HG02588 (cell line): ENCODE results near the gene GCNT2.
"Not testable (repeated sequence)": the region's sequence is repeated elsewhere in the genome, so short reads cannot be mapped to it uniquely, and the experiment has no call there.

Experiments used
- ATAC-seq: cut with Tn5 transposase; IDR thresholded peaks from one replicate; pipeline ENCODE4 v1.9.1; 2021; ENCODE audit warnings: mild to moderate bottlenecking, moderate library complexity; ENCODE audit not compliant: unreplicated experiment

The GCNT2 gene

DNA sequence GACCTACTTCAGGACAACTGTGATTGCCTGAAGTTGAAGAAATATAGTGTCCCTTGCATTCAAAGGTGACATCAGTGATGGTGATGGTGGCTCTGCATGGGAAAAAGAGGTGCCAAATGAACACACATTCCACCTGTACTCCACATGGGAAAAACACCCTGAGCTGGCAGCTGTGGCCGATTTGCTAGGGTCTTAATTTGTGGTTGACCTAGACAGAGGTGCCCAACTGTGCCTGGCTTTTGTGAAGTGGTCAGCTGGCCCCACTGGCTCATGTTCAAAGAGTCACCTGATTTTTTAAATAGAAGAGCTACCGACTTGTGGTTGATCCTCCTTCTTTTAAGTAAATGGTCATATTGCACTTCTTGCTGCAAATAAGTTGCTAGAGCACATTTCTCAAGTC is 7.6 kb upstream of the GCNT2 start:
- ATAC-seq = no peak

DNA sequence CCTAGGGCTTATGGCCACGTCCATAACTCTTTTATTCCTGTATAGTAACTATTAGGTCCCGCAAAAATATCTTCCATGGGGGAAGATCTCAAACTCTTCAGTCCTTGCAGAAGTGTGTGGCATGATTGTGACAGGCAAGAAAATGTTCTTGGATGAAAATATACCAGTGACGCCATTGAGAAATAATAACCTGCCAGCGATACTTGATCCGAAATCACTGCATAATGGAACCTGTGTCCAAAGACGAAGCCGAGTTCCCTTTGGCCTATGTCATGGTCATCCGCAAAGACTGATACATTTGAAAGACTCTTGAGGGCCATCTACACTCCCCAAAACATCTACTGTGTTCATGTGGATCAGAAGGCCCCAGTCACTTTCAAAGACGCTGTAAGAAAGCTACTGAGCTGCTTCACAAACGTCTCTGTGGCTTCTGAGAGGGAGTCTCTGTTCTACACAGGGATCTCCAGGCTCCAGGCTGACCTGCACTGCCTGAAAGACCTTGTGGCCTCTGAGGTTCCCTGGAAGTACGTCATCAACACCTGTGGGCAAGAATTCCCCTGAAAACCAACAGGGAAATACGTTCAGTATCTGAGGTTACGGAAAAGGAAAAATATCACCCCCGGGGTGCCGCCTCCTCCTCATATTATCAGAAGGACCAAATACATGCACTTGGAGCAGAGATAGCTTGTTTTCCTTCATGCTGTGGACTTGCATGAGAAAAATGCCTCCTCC is 6.9 kb upstream of the GCNT2 start:
- ATAC-seq = no peak

DNA sequence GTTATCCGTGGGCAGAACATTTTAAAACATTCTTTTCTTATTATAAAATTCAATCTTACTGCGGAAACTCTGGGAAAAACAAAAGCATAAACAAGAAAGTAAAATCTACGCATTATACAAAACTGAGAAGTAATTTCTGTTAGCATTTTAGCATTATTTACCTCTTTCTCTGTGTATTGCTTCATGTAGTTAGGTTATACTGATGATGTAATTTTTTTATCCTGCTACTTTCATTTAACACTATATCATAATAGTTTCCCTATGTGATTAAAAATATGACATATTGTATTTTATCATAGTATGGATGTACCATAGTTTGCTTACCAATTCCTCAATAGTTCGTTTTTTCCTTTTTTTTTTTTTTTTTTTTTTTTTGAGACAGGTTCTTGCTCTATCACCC is 4.2 kb upstream of the GCNT2 start:
- ATAC-seq = no peak

DNA sequence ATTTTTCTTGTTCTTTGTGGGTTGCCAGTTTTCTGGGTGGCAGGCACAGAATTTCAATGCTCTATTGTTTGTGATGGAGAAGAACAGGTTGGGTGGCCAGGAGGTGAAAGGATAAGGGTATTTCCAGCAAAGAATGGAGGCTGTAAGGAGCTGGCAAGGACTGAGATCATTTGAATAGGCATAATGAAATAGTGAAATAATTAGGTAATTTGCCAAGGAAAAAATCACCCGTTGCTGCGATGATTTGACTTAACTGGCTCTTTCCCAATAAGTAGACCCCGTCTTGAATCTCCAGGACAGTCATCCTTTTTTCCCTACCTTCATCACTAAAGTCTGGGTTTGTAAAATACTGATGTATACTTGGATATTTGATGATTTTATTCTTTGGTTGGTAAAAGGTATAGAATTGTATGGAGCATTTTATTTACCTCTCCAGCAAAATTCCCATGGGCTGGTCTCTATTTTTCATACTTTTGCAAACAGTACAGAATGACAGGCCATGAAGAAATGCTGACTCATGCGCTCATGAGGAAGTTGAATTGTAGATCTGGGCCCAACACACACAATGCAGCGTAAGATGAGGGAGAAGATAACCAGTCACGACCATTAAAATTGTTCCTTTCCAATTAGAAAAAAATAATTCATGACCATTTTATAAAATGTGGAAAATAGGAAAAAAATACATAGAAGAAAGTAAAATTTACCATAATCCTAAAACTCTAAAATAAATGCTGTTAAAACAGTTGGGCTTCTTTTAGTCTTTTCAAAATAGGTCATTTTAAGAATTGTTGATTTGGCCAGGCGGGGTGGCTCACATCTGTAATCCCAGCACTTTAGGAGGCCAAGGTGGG is 2.4 kb upstream of the GCNT2 start:
- ATAC-seq = no peak

DNA sequence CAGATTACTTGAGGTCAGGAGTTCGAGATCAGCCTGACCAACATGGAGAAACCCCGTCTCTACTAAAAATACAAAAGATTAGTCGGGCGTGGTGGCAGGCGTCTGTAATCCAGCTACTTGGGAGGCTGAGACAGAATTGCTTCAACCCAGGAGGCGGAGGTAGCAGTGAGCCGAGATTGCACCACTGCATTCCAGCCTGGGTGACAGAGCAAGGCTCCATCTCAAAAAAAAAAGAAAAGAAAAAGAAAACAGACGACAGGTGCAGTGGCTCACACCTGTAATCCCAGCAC is 1.8 kb upstream of the GCNT2 start:
- ATAC-seq = not testable (repeated sequence)

DNA sequence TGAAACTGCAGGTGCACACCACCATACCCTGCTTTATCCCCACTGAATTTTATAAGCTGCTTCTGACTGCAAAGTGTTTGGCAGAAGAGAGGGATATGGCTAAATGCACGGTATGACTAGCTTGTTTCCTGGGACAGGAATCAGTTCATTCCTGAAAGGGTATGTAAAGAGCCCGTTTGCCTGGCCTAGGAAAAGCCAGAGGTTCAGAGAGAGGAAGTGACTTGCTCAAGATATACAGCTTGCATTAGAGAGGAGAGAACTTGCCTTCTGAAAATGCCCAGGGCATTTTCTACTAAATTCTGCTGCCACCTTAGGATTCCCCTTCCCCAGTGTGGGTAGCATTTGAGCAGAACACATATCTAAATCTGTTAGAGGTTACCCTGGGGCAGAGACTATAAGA is 683 bp upstream of the GCNT2 start:
- ATAC-seq = no peak

DNA sequence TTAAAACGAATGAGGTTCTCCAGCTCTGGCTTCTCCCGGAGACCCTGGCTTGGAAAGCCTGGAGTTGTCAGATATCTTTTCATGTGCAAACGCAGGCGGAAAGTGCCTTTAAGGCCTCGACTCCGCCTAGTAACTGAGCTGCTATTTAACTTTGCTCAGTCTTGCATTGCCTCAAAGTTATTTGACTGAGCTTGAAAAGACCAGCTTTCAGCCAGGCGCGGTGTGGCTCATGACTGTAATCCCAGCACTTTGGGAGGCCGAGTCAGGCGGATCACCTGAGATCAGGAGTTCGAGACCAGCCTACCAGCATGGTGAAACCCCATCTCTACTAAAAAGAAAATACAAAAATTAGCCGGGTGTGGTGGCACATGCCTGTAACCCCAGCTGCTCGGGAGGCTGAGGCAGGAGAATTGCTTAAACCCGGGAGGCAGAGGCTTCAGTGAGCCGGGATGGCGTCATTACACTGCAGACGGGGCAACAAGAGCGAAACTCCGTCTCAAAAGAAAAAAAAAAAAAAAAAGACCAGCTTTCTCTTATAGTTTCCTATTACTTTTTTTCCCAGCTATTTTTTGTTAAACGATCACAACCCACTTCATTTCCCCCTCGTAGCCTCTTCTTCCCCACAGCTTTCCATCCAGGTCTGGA is 1.9 kb downstream of the GCNT2 start:
- ATAC-seq = no peak

DNA sequence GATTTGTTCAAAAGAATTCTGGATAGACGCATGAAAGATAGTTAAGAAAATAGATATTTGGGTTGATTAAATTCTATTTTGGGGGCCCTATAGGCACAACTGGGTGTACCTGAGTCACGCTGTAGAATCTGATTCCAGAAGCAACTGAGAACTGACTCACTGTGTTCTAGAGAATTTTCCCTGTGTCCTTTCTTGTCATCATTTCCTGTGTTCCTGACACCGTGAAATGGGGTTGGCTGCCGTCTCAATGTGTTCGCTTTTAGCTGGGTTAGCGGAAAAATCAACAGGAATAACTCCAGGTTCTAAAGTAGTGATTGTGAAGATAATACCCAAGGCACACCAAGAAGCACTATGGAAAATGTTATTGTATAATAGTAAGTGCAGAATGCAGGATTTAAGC is 5.0 kb downstream of the GCNT2 start:
- no peak for ATAC-seq

DNA sequence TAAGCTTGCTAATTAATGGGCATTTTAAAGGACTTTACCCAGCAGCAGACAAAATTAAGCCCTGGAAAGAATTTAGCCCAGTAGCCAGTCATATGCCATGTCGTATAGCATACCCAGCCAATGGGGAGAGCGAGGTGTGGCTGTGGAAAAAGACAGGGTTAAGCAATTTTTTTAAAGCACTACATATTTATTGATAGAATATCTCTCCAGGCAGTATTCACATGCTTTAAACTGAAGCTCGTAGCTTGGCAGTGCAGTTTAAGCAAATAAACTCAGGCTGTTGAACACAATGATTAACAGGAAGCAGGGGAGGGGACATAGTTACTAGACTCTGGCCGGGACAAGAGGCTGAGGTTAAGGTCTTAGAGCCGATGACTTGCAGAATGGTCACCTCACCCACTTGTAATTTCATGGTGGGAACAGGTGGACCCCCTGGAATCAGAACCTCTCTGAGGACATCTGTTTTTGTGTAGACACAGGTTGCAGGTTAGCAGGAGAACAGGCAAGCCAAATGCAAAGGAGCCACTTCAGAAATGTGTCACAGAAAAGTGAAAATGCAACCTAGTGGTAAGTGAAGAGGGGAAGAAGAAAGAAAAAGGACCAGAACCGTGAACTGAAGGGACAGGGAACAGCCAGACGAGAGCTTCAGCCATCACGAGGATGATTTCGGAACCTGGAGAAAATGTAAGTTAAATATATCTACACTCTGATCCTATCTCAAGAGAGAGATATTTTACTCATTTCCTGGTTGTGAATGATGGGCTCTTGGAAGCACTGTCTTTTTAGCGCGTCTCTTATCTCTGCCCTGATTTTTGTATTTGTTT is 7.2 kb downstream of the GCNT2 start:
- peak; percentile 56 for ATAC-seq

DNA sequence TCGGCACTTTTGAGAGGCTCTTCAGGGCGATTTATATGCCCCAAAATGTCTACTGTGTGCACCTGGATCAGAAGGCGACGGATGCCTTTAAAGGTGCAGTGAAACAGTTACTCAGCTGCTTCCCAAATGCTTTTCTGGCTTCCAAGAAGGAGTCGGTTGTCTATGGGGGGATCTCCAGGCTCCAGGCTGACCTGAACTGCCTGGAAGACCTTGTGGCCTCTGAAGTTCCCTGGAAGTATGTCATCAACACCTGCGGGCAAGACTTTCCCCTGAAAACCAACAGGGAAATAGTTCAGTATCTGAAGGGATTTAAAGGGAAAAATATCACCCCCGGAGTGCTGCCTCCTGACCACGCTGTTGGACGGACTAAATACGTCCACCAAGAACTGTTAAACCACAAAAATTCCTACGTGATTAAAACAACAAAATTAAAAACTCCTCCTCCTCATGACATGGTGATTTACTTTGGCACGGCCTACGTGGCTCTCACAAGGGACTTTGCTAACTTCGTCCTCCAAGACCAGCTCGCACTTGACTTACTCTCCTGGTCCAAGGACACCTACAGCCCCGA is 8.2 kb downstream of the GCNT2 start:
- ATAC-seq = no peak

DNA sequence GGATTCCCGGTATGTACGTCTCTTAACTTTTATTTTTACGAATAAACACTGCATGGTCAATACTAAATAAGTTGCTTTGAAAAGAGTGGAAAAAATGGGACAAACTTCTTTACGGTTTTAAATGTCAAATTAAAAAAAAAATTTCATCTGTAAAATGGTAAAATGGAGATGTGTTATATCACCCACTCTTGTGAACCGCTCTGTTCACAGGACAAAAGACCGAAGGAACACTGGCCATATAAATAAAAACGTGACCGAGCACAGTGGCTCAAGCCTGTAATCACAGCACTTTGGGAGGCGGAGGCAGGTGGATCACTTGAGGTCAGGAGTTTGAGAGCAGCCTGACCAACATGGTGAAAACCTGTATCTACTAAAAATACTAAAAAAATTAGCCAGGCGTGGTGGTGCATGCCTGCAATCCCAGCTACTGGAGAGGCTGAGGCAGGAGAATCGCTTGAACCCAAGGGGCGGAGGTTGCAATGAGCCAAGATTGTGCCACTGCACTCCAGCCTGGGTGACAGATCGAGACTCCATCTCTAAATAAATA is 8.8 kb downstream of the GCNT2 start:
- not testable (repeated sequence) for ATAC-seq

DNA sequence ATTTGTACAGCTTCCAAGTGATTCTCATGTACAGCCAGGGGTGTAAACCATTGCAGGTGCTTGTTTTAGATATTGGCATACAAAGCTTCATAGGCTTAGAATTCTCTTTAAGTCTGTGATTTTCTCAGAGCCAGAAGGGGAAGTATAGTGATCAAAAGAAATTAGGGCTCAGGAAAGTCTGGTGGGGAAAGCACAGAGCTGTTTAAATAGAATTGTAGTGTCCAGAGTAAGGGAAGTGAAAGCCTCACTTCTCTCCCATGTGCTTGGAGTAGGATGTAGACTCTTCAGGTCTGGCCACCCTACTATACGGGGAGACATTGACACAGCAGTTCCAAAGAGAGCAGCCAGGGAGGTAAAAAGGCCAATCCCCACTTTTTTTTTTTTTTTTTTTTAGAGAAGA is 10.4 kb downstream of the GCNT2 start:
- peak; percentile 20 for ATAC-seq

DNA sequence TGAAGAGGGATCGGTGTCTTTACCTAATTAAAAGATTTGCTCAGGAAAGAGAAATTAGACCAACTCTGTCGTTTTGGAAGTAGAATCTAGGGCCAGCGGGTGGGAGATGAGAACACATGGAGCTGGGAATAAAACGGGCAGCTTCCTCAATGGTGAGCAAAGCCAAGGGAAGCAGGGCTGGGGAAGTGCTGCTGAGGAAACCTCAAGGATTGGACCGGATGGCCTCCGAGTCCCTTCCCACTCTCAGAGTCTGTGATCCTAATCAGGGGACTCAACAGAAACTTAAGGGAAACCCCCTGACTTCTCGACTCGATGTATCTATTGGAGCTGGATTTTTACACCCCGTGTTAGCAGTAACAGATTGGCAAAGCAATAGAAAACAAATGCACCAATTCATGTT is 10.8 kb downstream of the GCNT2 start:
- no peak for ATAC-seq

DNA sequence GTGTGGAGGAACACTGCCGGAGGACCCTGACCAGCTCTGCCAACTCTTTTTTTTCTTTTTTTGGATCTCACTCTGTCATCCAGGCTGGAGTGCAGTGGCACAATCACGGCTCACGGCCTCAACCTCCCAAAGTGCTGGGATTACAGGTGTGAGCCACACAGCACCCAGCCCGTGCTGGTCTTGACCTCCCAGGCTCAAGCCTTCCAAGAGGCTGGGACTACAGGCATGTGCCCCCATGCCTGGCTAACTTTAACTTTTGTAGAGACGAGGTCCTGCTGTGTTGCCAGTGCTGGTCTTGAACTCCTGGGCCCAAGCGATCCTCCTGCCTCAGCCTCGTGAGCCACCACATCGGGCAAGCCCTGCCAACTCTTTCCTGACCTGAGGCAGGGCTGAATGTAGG is 11.2 kb downstream of the GCNT2 start:
- no peak for ATAC-seq

DNA sequence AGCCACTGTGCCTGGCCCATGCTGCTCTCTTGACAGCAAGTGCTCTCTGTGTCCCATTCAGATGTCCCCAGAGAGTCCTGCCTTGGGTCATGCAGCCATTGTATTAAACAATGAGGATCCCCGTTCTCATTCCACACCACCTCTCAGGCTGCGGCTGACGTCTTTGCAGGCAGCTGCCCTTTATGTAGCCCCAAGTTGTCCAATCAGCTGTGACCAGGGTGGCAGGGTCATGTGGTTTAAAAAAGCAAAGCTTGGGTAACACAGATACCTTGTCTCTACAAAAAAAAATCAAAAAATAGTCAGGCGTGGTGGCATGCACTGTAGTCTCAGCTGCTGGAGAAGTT is 13.2 kb downstream of the GCNT2 start:
- peak; percentile 25 for ATAC-seq

DNA sequence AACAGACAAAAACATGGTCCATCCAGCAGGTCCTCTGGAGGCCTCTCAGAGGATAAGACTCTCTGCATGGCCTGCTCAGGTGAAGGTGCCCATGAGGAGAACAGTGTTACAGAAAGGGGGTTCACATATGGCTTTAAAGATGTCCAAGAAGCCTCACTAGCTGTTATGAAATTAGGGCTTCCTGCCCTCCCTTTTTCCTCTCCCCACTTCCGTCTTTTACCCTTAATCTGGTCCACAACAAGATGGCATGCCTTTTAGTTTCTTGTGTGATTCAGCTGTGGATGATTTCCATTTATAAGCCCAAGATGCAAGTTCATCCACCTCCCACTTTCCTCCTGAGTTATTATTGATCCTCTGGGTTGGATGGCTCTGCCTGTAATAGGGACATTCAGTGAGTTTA is 14.0 kb downstream of the GCNT2 start:
- ATAC-seq = no peak

DNA sequence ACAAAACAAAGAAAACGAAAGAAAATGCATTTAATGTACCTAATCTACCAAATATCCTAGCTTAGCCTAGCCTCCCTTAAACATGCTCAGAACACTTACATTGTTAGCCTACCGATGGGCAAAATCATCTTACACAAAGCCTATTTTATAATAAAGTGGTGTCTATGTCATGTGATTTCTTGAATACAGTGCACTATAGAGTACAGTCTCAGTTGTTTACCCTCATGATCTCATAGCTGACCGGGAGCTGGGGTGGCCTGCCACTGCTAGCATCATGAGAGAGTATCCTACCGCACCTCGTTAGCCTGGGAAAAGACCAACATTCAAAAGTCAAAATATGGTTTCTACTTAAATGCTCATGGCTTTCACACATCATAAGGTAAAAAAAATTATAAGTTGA is 16.6 kb downstream of the GCNT2 start:
- no peak for ATAC-seq

DNA sequence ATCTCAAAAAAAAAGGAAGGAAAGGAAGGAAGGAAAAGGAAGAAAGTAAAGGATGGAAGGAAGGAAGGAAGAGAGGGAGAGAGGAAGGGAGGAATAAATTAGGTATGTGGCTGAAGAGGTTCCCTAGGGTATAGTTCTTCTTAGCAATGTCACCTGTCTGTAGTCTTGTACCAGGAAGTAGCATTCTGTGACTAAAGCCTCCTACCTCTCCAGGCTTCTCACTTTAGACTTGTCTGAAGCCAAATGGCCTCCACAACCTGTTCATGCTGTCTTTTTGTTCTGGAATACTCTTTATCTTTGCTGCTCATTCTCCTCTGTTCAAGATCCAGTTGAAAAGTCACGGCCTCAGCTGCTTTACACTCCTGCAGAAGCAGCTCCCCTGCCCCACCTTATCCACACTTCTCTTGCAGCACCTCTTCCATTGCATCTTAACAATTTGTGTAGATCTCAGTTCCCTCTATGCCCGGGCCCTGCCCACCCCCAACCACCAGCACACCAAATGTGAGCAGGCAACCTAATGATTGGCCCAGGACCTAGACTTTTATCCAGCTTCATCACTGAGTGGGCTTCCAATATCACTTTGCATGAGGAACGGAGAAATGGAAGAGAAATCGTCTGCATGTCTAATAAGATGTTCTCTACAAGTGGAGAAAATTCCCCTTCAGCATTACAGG is 19.1 kb downstream of the GCNT2 start:
- no peak for ATAC-seq

DNA sequence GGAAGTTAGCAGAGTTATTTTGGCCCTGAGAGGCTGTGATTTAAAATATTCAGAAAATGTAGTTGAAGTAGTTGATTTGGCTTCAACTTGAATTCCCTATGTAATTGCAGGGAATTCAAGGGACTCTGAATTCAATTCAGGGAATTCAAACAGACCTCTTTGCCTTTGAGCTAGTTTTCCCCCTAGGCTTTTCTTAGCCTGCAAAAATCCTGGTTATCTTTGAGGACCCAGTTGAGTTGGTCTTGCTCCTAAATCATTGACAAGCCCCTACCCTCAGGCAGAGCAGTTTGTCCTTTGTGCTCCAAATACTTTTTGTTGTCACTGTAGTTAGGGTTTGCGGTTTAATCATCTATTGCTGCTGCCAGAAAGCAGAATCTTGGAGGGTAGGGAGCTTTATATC is 20.4 kb downstream of the GCNT2 start:
- no peak for ATAC-seq

DNA sequence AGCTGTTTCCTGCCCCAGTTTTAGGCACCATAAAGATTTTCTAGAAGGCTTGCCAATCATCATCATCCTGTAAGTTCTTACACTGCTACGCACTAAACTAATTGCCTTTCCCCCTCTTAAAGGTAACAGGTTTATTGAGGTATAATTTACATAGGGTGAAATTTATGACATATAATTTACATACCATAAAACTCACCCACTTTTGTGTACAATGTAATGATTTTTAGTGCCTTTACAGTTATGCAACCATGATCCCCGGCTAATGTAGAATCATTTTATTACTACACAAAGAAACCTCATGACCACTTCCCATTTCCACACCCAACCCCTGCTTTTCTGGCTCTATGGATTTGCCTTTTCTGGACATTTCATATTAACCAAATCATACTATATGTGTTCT is 21.1 kb downstream of the GCNT2 start:
- no peak for ATAC-seq
